Skin of body (tissue), 2 donors: Measurements from ENCODE around the gene KCNAB2. TPM values are rescaled to one million over a fixed set of nuclear protein-coding genes. Genes with fewer than 3 reads are reported as not detected.

Source experiments
- DNase-seq: peaks from one replicate; lab custom pipeline; 2025; lab: John Stamatoyannopoulos, UW
- total RNA-seq: library from RNA; depleted of rRNA; stranded (reverse); fragments of >200 nt; gene quantifications from one replicate; pipeline ENCODE4 v1.2.3, GENCODE V29; 2014

KCNAB2 gene
- total RNA-seq, 1 donor from 2014 or later = 5.0 TPM

GRCh38 chr1:6095511-6096242 is 50.0 kb downstream of the KCNAB2 start:
- DNase-seq = no peak

- DNase-seq = no peak
These were observed 50.8 kb downstream of the KCNAB2 start for GRCh38 chr1:6096243-6097116.

GRCh38 chr1:6097117-6097595 is 51.5 kb downstream of the KCNAB2 start:
- no peak for DNase-seq

GRCh38 chr1:6097824-6098223 is 52.1 kb downstream of the KCNAB2 start:
- no peak for DNase-seq

GRCh38 chr1:6098303-6099215 is 52.9 kb downstream of the KCNAB2 start:
- DNase-seq = peak; percentile 56

GRCh38 chr1:6099297-6099696 is 53.6 kb downstream of the KCNAB2 start:
- no peak for DNase-seq

- no peak for DNase-seq
These were observed 54.4 kb downstream of the KCNAB2 start for GRCh38 chr1:6099787-6100765.

GRCh38 chr1:6100861-6101783 is 55.4 kb downstream of the KCNAB2 start:
- no peak for DNase-seq

GRCh38 chr1:6101826-6102531 is 56.3 kb downstream of the KCNAB2 start:
- no peak for DNase-seq

GRCh38 chr1:6102532-6102845 is 56.8 kb downstream of the KCNAB2 start:
- no peak for DNase-seq

GRCh38 chr1:6103111-6103853 is 57.6 kb downstream of the KCNAB2 start:
- DNase-seq = no peak

GRCh38 chr1:6103854-6104530 is 58.3 kb downstream of the KCNAB2 start:
- DNase-seq = no peak

GRCh38 chr1:6104631-6105030 is 58.9 kb downstream of the KCNAB2 start:
- no peak for DNase-seq

- DNase-seq = no peak
These were observed 59.6 kb downstream of the KCNAB2 start for GRCh38 chr1:6105218-6105679.

- DNase-seq = no peak
These were observed 60.1 kb downstream of the KCNAB2 start for GRCh38 chr1:6105763-6106162.

GRCh38 chr1:6106321-6106731 is 60.6 kb downstream of the KCNAB2 start:
- DNase-seq = no peak

GRCh38 chr1:6106977-6107376 is 61.3 kb downstream of the KCNAB2 start:
- DNase-seq = no peak
